Neuronal stem cell (in vitro differentiated cells): Measurements from ENCODE around the gene REG3G.
"Not testable (repeated sequence)": the region's sequence is repeated elsewhere in the genome, so short reads cannot be mapped to it uniquely, and the experiment has no call there.

ENCODE experiments used
- DNase-seq: peaks from one replicate; pipeline ENCODE4 v3.0.0-alpha.2; 2013; ENCODE audit warnings: low spot score
- H2AFZ ChIP-seq: one replicate; pipeline ENCODE4 v1.6.1; 2013; ENCODE audit warnings: mild to moderate bottlenecking, low read length, inconsistent platforms
- H2AK5ac ChIP-seq: 2 replicates; pipeline ENCODE4 v1.6.1; 2013; ENCODE audit warnings: low read depth, mild to moderate bottlenecking, inconsistent platforms, low read length, moderate library complexity, mixed read lengths
- H2BK120ac ChIP-seq: 2 replicates; pipeline ENCODE4 v1.6.1; 2013; ENCODE audit warnings: low read depth, mild to moderate bottlenecking, inconsistent platforms, low read length, moderate library complexity, mixed read lengths
- H2BK12ac ChIP-seq: one replicate; pipeline ENCODE4 v1.6.1; 2013; ENCODE audit warnings: low read length, inconsistent platforms
- H2BK15ac ChIP-seq: 2 replicates; pipeline ENCODE4 v1.6.1; 2013; ENCODE audit warnings: mild to moderate bottlenecking, low read length, inconsistent platforms, mixed read lengths
- H2BK5ac ChIP-seq: one replicate; pipeline ENCODE4 v1.6.1; 2013; ENCODE audit warnings: inconsistent platforms, mild to moderate bottlenecking, low read length, moderate library complexity
- H3K14ac ChIP-seq: one replicate; pipeline ENCODE4 v1.6.1; 2013; ENCODE audit warnings: low read length, inconsistent platforms
- H3K18ac ChIP-seq: 2 replicates; pipeline ENCODE4 v1.6.1; 2013; ENCODE audit warnings: low read length, inconsistent platforms
- H3K23ac ChIP-seq: 2 replicates; pipeline ENCODE4 v1.6.1; 2013; ENCODE audit warnings: low read depth, mild to moderate bottlenecking, mixed read lengths, low read length, inconsistent platforms; ENCODE audit not compliant: poor library complexity
- H3K27ac ChIP-seq: replicated peaks from 3 replicates; pipeline ENCODE4 v1.5.1; 2013; ENCODE audit warnings: low read length, inconsistent platforms
- H3K27me3 ChIP-seq, 3 experiments: 2 replicates each; pipeline ENCODE4 v1.6.1; 2013; ENCODE audit warnings: low read length in 3 of 3, mild to moderate bottlenecking in 2 of 3, inconsistent platforms in 1 of 3, low read depth in 1 of 3, mixed read lengths in 1 of 3, moderate library complexity in 1 of 3; ENCODE audit not compliant: control insufficient read depth in 3 of 3, insufficient read depth in 3 of 3
- H3K36me3 ChIP-seq, 2 donors: replicated peaks in 1 of 2; 2 replicates each; pipeline ENCODE4 v1.6.1; 2013; ENCODE audit warnings: low read length in 2 of 2; ENCODE audit not compliant: control insufficient read depth in 2 of 2, insufficient read depth in 2 of 2
- H3K4ac ChIP-seq: 2 replicates; pipeline ENCODE4 v1.6.1; 2013; ENCODE audit warnings: inconsistent platforms, mild to moderate bottlenecking, low read length, moderate library complexity
- H3K4me1 ChIP-seq, 2 donors: 1 replicate in 1 of 2; 2 replicates in 1 of 2; pipeline ENCODE4 v1.6.1; 2013; ENCODE audit warnings: low read length in 2 of 2, low read depth in 1 of 2; ENCODE audit not compliant: control insufficient read depth in 2 of 2, insufficient read depth in 1 of 2
- H3K4me2 ChIP-seq: one replicate; pipeline ENCODE4 v1.6.1; 2013; ENCODE audit warnings: mild to moderate bottlenecking, low read length, inconsistent platforms; ENCODE audit not compliant: insufficient read depth, poor library complexity, severe bottlenecking
- H3K4me3 ChIP-seq, 2 donors: 2 replicates each; pipeline ENCODE4 v1.5.1; 2013; ENCODE audit warnings: low read length in 2 of 2, mild to moderate bottlenecking in 2 of 2, inconsistent platforms in 1 of 2, moderate library complexity in 1 of 2
- H3K79me1 ChIP-seq: one replicate; pipeline ENCODE4 v1.6.1; 2013; ENCODE audit warnings: low read depth, mild to moderate bottlenecking, inconsistent platforms, low read length, moderate library complexity
- H3K9ac ChIP-seq: one replicate; pipeline ENCODE4 v1.6.1; 2013; ENCODE audit warnings: mild to moderate bottlenecking, low read depth, low read length, inconsistent platforms; ENCODE audit not compliant: poor library complexity
- H3K9me3 ChIP-seq, 2 donors: replicated peaks in 1 of 2; 2 replicates each; pipeline versions ENCODE3 to v1.6.1; 2013; ENCODE audit warnings: low read length in 2 of 2, mild to moderate bottlenecking in 2 of 2, inconsistent platforms in 1 of 2, low read depth in 1 of 2, mixed read lengths in 1 of 2, moderate library complexity in 1 of 2; ENCODE audit not compliant: control insufficient read depth in 2 of 2, insufficient read depth in 1 of 2
- H4K8ac ChIP-seq: one replicate; pipeline ENCODE4 v1.6.1; 2013; ENCODE audit warnings: low read depth, mild to moderate bottlenecking, inconsistent platforms, low read length, moderate library complexity
- H4K91ac ChIP-seq: one replicate; pipeline ENCODE4 v1.6.1; 2013; ENCODE audit warnings: low read length, low read depth, mild to moderate bottlenecking, inconsistent platforms; ENCODE audit not compliant: poor library complexity
- WGBS, 2 donors: extraction: QIAGEN DNeasy Blood & Tissue Kit; methylation state at CpG; one replicate each; pipeline ENCODE4 v1.1.7; 2013; ENCODE audit warnings: missing lambda C conversion rate in 2 of 2, mixed read lengths in 1 of 2; ENCODE audit not compliant: insufficient read length in 2 of 2, insufficient replicate concordance in 1 of 2; ENCODE audit errors: extremely low coverage in 2 of 2; 5-methylcytosine and 5-hydroxymethylcytosine counted together

The REG3G gene

GRCh38 chr2:79039944-79040343 lies 14.4 kb downstream of the REG3G start:
- Histone ChIP-seq H3K27me3 (no peaks in the 10 kb centered on the region), H3K4ac (no peak overlapping the region), H3K79me1 (no peaks in the 10 kb centered on the region), H3K27ac (no peak overlapping the region), H2BK5ac (no peak overlapping the region), H3K9ac (no peak overlapping the region), H4K91ac (no peak overlapping the region), H2AFZ (no peak overlapping the region), H2BK12ac (no peak overlapping the region), H3K36me3 (no peaks in the 10 kb centered on the region), H3K23ac (no peak overlapping the region), H3K18ac (no peak overlapping the region), H3K9me3 (no peaks in the 10 kb centered on the region), H2BK15ac (no peak overlapping the region), H3K14ac (no peak overlapping the region), H3K4me1 (no peaks in the 10 kb centered on the region), H2AK5ac (no peak overlapping the region), H3K4me3 (no peak overlapping the region), H3K4me2 (no peak overlapping the region), H2BK120ac (no peak overlapping the region), H4K8ac (no peak overlapping the region)
- 100% methylated on average over 1 of the region's 3 CpGs; no CpG with 5 or more reads in 1 of the 2 donors for WGBS, 2 donors
- DNase-seq, result no peak

- no peak overlapping the region for H3K14ac ChIP-seq
- peak; percentile 14 for DNase-seq
- no peak overlapping the region for H2BK5ac ChIP-seq
- no peak overlapping the region for H3K18ac ChIP-seq
- H4K8ac ChIP-seq, result no peak overlapping the region
- no peak overlapping the region for H2AFZ ChIP-seq
- H3K4ac ChIP-seq, result no peak overlapping the region
- H3K4me3 ChIP-seq, result no peak overlapping the region
- no CpG with 5 or more reads among the region's 1 CpG for WGBS, 2 donors
- H3K4me1 ChIP-seq, result no peaks in the 10 kb centered on the region
- H4K91ac ChIP-seq, result no peak overlapping the region
- H3K4me2 ChIP-seq, result no peak overlapping the region
- no peak overlapping the region for H2BK15ac ChIP-seq
- no peaks in the 10 kb centered on the region for H3K9me3 ChIP-seq
- H2BK120ac ChIP-seq, result no peak overlapping the region
- H3K27me3 ChIP-seq, result no peaks in the 10 kb centered on the region
- no peak overlapping the region for H3K9ac ChIP-seq
- no peaks in the 10 kb centered on the region for H3K79me1 ChIP-seq
- H3K36me3 ChIP-seq, result no peaks in the 10 kb centered on the region
- H3K27ac ChIP-seq, result no peak overlapping the region
- H2AK5ac ChIP-seq, result no peak overlapping the region
- no peak overlapping the region for H2BK12ac ChIP-seq
- H3K23ac ChIP-seq, result no peak overlapping the region
Observed at GRCh38 chr2:79041032-79041448, 15.5 kb downstream of the REG3G start.

- H4K8ac ChIP-seq, H3K18ac ChIP-seq, H3K36me3 ChIP-seq, H3K23ac ChIP-seq, H2BK5ac ChIP-seq, H2BK15ac ChIP-seq, H3K9me3 ChIP-seq, H2AFZ ChIP-seq, H2AK5ac ChIP-seq, H3K4me3 ChIP-seq, H3K27me3 ChIP-seq, H2BK120ac ChIP-seq, H3K9ac ChIP-seq, DNase-seq, H3K4me1 ChIP-seq, H3K27ac ChIP-seq, H3K4ac ChIP-seq, H3K79me1 ChIP-seq, H2BK12ac ChIP-seq, H3K14ac ChIP-seq, H4K91ac ChIP-seq, H3K4me2 ChIP-seq: not testable (repeated sequence)
- WGBS, 2 donors, result no CpG with 5 or more reads among the region's 5 CpGs
Observed at GRCh38 chr2:79053486-79053885, 28.0 kb downstream of the REG3G start.

GRCh38 chr2:79054769-79055168 lies 29.3 kb downstream of the REG3G start:
- H2BK5ac ChIP-seq, H3K4ac ChIP-seq, H3K4me2 ChIP-seq, H4K91ac ChIP-seq, H2BK15ac ChIP-seq, H3K27me3 ChIP-seq, H2BK12ac ChIP-seq, H3K79me1 ChIP-seq, H2AFZ ChIP-seq, H3K18ac ChIP-seq, H3K9me3 ChIP-seq, H3K27ac ChIP-seq, H3K9ac ChIP-seq, H3K4me3 ChIP-seq, H3K36me3 ChIP-seq, H2BK120ac ChIP-seq, H3K4me1 ChIP-seq, H2AK5ac ChIP-seq, H3K14ac ChIP-seq, DNase-seq, H3K23ac ChIP-seq, H4K8ac ChIP-seq: not testable (repeated sequence)
- no CpG with 5 or more reads among the region's 5 CpGs for WGBS, 2 donors
